IPS-NIHi7 (cell line): Measurements from ENCODE around the gene ZNF90.
A peak's percentile ranks its signal among the peaks of the same experiment; 100 is the strongest.
"Not testable (repeated sequence)": the region's sequence is repeated elsewhere in the genome, so short reads cannot be mapped to it uniquely, and the experiment has no call there.

Experiments used
- DNase-seq: peaks from one replicate; pipeline ENCODE4 v3.0.0; 2012; ENCODE audit warnings: mixed read lengths; ENCODE audit errors: extremely low spot score

The ZNF90 gene

DNA sequence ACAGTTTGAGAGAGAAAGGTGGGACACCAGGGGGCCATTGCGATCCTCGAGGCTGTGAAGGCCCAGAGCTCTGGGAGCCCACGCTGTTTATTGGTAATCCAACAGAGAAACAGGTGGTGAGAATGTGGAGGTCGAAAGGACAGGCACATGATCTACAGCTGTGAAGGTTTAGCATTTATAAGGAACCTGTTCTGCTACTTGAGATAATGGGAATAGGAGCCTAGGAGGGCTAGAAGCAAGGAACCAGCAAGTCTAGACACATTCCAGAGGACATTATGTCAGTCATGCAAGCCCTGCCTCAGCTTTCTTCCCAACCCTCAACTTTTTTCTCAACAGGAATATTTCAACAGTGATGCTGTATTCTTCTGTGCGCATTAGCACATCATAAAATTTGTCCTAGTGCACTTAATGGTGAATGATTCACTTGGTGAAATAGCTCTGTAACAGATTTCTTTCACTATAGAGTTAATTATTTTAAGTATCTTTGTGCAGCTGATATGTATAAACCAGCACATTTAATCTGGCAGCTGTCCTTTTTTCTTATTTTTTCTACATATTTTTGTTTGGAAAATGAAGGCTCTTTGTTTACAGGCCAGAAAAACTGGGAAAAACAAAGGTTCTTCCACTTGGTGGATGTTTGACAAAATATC lies 25.4 kb downstream of the ZNF90 start:
- no peak for DNase-seq

DNA sequence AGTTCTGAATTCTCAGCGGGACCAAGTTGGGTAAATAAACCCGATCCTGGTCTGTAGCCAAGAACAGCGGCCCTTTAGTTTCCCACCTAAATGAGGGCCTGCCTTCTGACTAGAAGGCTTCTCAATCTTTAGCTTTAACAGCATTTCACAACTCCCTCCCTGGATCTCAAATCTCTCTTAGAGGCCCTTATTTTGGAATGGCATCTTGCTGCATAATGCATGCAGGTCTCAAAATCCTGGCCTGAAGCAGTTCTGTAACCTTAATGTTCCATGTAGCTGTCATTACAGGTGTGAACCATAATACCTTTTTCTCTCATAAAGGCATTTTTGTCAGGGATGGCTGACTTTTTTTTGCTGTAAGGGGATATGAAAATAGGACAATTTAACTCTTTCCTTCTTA lies 29.5 kb downstream of the ZNF90 start:
- DNase-seq, result no peak

DNA sequence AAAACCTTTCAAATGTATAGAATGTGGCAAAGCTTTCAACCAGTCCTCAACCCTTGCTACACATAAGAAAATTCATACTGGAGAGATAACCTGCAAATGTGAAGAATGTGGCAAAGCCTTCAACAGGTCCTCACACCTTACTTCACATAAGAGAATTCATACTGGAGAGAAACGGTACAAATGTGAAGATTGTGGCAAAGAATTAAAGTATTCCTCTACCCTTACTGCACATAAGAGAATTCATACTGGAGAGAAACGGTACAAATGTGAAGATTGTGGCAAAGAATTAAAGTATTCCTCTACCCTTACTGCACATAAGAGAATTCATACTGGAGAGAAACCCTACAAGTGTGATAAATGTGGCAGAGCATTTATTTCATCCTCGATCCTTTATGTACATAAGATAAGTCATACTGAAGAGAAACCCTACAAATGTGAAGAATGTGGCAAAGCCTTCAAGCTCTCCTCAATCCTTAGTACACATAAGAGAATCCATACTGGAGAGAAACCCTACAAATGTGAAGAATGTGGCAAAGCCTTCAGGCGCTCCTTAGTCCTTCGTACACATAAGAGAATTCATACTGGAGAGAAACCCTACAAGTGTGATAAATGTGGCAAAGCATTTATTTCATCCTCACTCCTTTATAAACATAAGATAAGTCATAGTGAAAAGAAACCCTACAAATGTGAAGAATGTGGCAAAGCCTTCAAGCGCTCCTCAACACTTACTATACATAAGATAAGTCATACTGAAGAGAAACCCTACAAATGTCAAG lies 40.5 kb downstream of the ZNF90 start:
- DNase-seq, result not testable (repeated sequence)

DNA sequence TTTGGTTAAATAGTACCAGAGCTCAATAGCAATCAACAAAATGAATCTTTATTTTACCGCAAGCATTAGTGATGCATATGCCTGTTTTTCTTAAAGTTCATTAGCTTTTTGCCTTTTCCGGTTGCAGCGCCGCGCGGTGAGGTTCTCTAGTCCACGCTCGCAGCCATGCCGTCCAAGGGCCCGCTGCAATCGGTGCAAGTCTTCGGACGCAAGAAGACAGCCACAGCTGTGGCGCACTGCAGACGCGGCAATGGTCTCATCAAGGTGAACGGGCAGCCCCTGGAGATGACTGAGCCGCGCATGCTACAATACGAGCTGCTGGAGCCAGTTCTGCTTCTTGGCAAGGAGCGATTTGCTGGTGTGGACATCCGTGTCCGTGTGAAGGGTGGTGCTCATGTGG lies 47.1 kb downstream of the ZNF90 start:
- no peak for DNase-seq

DNA sequence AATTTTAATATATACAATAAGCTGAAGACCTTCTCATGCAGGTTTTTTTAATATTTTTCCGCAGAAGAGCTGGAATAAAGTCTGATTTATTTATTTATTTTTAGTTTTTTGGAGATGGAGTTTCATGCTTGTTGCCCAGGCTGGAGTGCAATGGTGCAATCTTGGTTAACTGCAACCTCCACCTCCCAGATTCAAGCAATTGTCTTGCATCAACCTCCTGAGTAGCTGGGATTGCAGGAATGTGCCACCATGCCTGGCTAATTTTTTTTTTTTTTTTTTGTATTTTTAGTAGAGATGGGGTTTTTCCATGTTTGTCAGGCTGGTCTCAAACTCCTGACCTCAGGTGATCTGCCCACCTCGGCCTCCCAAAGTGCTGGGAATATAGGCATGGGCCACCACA lies 55.1 kb downstream of the ZNF90 start:
- not testable (repeated sequence) for DNase-seq

DNA sequence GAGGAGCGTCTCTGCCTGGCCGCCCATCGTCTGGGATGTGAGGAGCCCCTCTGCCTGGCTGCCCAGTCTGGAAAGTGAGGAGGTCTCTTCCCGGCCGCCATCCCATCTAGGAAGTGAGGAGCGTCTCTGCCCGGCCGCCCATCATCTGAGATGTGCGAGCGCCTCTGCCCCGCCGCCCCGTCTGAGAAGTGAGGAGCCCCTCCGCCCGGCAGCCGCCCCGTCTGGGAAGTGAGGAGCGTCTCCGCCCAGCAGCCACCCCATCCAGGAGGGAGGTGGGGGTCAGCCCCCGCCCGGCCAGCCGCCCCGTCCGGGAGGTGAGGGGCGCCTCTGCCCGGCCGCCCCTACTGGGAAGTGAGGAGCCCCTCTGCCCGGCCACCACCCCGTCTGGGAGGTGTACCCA lies 59.9 kb downstream of the ZNF90 start:
- DNase-seq, result not testable (repeated sequence)

DNA sequence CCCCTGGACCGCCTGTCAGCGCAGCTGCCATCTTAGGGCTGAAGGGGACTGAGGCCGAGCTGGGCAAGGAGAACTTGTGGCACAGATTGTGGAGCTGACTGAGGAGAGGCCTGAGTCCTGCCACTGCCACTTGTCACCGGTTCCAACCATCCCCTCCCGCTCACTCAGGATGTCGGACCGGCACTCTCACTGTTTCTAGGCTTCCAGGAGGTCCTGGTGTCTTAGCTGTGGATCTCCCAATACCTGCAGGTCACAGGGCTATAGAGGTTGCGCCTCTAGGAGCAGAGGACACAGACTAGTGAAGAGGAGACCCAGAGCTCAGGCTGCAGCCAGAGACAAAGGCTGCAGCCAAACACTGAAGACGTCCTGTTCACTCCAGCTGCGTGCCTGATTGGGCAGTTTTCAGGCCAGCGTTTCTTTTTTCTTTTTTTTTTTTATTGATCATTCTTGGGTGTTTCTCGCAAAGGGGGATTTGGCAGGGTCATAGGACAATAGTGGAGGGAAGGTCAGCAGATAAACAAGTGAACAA lies 73.9 kb downstream of the ZNF90 start:
- DNase-seq, result peak; percentile 12

DNA sequence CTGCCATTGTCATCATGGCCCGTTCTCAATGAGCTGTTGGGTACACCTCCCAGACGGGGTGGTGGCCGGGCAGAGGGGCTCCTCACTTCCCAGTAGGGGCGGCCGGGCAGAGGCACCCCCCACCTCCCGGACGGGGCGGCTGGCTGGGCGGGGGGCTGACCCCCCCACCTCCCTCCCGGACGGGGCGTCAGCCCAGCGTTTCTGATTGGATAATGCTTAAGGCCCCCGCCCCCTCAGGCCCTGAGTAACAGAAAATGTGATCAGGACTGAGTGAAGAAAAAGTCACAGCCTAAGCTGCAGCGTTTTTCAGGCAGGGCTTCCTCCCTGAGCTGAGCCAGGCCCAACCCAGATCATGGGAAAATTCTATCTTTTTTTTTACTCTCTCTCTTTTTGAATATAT lies 74.7 kb downstream of the ZNF90 start:
- DNase-seq, result peak; percentile 45

DNA sequence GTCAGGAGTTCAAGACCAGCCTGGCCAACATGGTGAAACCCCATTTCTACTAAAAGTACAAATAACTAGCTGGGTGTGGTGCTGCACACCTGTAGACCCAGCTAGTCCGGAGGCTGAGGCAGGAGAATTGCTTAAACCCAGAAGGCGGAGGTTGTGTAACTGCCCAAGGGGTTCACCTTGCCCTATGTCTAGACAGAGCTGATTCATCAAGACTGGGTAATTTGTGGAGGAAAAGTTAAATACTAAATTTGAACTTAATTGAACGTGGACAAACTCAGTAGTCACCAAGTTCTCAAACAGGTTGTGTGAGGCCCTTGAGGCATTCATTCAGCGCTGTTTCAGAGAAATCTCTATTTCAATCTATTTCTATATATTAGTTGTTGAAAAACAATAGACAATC lies 75.5 kb downstream of the ZNF90 start:
- no peak for DNase-seq

DNA sequence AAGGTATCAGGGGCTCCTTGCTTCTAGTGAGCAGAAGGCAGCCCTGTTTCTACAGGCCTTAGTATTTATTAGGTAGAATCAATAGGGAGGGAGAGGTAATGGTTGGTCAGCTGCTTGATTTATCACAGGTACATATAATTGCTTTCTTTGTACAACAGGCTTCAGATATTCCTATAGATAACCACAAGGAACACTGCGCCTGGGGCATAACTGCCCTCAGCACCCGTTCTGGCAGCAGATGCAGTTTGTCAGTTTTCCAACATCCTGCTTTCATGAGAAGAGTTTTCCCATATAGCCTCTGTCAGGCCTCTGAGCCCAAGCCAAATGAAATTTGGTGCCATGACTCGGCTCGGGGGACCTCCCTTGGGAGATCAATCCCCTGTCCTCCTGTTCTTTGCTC lies 76.8 kb downstream of the ZNF90 start:
- DNase-seq, result no peak

DNA sequence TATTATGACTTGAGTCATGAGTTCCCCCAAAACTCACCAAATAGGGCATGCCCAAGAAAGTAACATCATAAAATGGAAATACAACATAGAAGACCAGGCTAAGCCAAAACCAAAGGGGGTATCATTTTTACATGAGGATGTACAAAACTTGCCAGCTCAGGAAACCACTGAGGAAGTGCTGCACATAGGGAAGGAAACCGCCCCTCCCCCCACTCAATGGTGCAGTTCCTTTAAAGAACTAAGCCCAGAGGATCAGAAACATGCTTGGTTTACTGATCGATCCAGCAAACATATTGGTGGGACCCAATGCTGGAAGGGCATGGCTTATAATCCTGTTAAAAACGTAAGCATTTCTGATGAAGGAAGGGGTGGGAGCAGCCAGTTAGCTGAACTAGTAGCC lies 85.0 kb downstream of the ZNF90 start:
- DNase-seq, result no peak

DNA sequence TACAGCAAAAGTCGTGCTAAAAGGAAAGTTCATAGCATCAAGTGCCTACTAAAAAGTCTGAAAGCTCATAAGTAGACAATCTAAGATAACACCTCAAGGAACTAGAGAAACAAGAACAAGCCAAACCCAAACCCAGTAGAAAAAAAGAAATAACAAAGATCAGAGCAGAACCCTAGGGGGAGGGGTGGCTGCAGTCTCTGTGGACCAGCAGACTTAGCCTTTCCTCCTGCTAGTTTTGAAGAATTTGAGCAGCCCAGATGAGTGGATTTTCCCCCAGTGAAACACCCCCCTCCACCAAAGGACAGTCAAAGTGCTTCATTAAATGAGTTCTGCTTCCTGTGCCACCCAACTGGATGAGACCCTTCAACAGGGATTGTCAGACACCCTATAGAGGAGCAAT lies 86.7 kb downstream of the ZNF90 start:
- no peak for DNase-seq

DNA sequence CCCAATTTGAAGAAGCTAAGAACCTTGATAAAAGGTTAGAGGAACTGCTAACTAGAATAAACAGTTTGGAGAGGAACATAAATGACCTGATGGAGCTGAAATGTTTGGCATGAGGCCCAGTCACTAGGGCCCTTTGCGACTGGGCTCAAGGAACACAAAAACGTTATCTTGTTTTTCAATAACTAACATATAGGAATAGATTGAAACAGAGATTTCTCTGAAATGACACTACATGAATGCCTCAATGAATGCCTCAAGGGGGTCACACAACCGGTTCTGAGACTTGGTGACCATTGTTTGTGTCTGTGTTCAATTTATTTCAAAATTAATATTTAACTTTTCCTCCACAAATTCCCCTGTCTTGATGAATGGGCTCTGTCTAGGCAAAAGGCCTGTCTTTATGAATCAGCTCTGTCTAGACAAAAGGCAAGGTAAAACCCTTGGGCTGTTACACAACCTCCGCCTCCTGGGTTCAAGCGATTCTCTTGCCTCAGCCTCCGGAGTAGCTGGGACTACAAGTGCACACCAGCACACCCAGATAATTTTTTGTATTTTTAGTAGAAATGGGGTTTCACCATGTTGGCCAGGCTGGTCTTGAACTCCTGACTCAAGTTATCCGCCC lies 88.3 kb downstream of the ZNF90 start:
- no peak for DNase-seq

DNA sequence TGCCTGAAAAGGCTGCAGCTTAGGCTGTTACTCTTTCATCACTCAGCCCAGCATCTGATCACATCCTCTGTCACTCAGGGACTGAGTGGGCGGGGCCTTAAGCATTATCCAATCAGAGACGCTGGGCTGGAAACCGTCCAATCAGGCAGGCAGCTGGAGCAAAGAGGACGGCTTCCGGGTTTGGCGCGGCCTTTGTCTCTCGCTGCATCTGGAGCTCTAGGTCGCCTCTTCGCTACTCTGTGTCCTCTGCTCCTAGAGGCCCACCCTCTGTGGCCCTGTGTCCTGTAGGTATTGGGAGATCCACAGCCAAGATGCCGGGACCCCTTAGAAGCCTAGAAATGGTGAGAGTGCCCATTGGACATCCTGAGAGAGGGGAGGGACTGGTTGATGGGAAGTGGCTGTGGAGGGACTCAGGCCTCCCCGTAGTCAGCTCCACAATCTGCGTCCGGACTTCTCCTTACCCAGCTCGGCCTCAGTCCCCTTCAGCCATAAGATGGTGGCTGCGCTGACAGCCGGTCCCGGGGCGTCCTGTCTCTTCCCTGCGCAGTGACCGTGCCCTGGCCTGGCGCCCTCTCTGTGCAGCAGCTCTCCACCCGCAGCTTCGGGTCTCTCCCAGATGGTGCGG lies 89.3 kb downstream of the ZNF90 start, which contains the start of gene ZNF486:
Gene ZNF486 (plus strand): TSS at position 195 of the 625 bp plus-strand sequence. CDS start 117 bp downstream, at position 312.
- peak; percentile 87 for DNase-seq

DNA sequence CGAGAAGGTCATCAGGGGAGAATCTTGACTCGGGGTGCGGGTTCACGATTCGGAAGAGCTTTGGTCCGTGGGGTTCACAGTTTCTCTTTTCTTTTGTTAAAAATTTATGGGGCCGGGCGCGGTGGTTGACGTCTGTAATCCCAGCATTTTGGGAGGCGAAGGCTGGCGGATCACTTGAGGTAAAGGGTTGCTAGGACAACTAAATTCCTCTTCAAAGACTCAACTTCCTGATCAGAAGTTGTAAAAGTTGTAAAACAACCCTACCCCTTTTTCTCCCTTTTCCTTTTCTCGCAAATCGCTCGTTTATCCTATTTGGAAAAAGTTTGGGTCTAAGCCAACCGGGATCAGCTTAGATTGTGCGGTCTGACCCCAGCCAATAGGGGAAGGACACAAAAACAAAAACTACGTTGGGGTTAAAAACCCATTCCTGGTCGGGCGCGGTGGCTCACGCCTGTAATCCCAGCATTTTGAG lies 89.9 kb downstream of the ZNF90 start:
- DNase-seq, result no peak
